ENCODE measurements around the gene ITGA11.

The ITGA11 gene

DNA sequence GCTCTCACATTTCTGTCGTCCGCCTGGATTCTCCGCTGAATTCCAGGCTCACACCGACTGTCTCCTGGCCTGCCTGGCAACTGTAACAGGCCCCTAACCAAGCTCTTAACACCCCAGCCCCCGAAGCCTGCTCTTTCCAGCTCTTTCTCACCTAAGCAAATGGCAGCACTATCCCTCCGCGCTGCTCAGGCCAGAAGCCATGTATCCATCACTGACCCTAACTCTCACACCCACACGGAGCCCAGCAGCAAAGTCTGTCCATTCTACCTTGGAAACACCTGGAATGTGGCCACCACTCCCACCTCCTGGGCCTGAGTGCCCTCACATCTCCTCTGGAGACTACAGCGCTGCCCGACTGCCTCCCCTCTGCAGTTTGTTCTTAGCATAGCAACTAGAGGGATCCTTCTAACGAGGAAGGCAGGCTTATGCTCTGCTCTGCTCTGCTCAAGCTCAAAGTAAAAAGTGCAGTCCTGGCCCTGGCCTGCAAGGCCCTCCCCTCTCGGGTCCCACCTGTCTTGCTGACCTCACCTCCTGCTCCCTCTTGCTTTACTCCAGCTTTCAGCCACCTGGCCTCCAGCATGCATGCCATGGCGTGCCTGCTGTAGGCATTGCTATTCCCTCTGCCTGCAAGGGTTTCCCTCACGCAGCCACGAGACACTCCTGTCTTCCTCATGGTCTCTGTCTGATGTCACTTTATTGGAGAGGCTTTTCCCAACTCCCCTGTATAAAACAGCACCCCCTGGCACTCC is 127.2 kb downstream of the ITGA11 start:
- DNase-seq: no peak

DNA sequence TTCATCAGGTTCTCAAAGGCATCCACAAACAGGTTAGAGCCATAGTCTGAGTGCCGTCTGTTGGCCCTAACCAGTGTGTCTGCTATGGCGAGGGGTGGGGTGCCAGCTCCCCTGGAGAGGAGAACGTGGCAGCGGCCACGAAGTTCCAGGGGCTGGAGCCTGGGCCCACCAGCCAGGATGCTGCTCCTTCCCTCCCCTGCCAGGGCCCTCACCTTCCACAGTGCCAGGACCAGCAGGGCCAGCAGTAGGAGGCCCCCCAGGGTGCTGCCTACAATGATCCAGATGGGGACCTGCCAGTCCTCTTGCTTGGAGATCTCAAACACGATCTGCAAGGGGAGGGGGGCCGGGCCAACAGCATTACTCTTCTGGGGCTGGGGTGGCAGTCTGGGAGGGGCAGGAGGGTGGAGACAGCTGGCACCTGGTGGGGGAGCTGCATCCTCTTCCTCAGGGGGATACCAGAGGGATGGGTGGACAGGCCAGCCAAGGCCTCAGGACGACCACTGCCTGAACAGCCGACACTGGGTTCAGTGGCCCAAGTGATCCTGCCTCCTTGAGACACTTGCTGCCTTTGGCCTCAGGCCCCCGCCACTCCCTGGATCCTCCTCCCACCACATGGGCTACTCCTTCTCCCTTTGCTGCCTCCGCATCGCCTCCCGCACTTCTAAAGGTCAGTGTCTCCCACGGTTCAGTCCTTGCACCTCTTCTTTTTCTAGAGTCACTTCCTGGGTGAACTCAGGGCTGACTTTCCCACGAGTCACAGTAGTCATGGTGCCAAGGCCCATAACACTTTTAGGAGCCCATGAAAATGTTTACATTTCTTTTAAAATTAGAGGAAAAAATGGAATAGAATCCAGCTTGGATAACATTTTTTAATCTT is 128.2 kb downstream of the ITGA11 start:
- DNase-seq: no peak

GRCh38 chr15:68303134-68303533 is 128.8 kb downstream of the ITGA11 start:
- DNase-seq: no peak

DNA sequence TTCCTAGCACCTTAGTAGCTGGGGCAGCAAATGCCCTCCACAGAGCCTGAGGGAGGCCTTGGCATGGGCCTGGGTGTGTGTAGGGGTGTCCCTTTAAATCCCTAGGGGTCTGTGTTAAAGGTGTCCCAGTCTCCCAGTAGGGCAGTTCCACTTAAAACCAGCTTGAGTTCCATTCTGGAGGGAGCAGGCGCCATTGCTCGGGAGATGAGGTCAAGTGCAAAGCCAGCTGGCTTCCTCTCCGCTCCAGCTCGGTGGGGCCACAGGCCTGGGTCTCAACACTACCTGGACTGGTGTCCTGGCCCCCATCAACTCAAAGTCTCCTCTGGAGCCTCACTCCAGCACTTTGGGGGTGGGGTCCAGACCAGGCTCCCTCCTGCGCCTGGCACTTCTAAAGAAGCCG is 129.2 kb downstream of the ITGA11 start:
- DNase-seq: no peak

DNA sequence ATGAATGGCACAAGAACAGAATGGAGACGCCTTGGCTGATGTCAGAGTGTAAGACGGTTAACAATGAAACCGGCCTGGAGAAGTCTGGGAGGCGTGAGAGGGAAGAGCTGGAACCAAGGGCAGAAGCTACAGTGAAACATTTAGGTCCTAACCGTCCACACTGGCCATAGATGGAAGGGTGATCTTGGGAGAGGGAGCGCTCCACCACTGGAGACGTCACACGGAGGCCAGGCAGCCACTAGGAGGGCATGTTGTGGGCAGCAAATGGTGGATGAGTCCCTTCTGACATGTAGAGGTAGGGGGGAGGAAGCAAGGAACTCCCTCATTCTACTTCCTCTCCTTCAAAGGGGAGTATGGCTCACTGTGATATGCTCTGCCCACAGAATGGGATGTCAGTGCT is 130.7 kb downstream of the ITGA11 start:
- no peak for DNase-seq

GRCh38 chr15:68300115-68300940 is 131.6 kb downstream of the ITGA11 start:
- no peak for DNase-seq

DNA sequence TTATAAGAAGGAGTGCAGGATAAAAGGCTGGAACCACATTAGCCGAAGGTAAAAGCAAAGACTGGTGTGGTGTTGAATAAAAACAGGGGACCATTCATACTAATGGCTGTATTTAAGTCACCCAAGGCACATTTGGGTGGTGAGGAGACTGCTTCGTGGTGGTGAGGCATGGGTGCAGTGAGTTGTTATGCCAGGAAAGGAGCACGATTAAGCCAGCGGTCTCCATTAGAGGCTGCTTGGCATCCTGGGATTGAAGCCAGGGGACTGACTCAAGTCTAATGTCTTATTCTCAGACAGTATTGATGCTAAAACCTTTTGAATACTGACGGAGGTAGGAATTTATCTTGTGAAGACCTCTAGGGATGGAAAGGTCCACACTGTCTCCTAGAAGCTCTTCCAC is 132.5 kb downstream of the ITGA11 start:
- no peak for DNase-seq

DNA sequence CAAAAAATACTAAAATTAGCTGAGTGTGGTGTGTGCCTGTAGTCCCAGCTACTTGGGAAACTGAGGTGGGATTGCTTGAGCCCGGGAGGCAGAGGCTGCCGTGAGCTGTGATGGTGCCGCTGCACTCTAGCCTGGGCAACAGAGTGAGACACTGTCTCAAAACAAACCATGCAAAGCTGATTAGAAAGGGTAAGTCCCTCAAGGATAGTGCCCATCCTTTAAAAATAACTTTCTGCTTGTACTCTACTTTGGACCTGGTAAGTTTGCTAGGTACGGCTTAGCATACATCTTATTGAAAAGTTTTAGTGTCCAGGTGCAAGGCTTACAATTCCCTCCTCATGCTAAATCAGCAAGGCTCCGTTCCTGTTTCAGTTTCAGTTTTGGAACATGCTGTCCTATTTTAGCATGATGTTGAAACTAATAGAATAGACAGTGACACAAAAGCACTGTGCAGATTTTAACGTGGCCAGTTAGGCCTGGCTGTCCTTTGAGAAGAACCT is 133.0 kb downstream of the ITGA11 start:
- DNase-seq: no peak

DNA sequence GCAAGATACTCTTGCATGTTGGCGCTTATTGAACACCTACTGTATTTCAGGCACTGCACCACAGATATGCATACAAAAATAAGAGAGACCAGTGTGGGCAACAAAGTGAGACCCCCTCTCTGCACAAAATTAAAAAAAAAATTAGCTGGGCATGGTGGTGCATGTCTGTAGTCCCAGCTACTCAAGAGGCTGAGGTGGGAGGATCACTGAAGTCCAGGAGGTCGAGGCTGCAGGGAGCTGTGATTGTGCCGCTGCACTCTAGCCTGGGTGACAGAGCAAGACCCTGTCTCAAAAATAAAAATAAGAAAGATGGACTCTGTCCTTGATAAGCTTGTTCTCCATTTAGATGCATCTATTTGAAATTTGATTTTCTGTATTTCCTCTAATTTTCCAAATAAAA is 133.6 kb downstream of the ITGA11 start:
- no peak for DNase-seq

- DNase-seq: no peak
Measured at GRCh38 chr15:68295014-68295805, 136.8 kb downstream of the ITGA11 start.

DNA sequence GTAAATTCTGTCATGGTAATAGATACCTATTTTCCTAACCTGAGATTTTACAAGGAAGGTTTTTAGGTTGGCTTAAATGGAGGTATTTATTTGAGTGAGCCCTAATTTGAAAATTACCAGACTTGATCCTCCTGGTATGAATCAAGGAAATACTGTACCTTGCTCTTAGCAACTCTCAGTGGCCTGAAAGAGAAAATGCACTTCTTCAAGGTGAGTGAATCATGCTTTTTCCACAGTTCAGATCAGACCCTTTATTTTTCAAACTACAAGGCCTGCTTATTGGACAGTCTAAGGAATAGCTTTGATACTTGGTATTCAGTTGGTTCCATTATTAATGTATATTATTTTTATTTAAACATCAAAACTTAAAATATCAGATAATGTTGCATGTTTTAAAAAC is 139.0 kb downstream of the ITGA11 start:
- DNase-seq: no peak

- DNase-seq: no peak
Measured at GRCh38 chr15:68292157-68292781, 139.7 kb downstream of the ITGA11 start.

DNA sequence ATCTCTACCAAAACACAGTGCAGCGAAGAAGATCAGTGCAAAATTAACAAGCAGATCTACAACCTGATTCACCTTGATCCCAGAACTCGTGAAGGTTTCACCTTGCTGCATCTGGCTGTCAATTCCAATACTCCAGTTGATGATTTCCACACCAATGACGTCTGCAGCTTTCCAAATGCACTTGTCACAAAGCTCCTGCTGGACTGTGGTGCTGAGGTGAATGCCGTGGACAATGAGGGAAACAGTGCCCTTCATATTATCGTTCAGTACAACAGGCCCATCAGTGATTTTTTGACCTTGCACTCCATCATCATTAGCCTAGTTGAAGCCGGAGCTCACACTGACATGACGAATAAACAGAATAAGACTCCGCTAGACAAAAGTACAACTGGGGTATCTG is 141.2 kb downstream of the ITGA11 start:
- DNase-seq: no peak

DNA sequence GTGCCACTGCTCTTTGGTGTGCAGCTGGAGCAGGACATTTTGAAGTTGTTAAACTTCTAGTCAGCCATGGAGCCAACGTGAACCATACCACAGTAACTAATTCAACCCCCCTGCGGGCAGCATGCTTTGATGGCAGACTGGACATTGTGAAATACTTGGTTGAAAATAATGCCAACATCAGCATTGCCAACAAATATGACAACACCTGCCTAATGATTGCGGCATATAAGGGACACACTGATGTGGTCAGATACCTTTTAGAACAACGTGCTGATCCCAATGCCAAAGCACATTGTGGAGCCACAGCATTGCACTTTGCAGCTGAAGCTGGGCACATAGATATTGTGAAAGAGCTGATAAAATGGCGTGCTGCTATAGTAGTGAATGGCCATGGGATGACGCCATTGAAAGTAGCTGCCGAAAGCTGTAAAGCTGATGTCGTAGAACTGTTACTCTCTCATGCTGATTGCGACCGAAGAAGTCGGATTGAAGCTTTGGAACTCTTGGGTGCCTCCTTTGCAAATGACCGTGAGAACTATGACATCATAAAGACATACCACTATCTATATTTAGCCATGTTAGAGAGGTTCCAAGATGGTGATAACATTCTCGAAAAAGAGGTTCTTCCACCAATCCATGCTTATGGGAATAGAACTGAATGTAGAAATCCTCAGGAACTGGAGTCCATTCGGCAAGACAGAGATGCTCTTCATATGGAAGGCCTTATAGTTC is 142.2 kb downstream of the ITGA11 start:
- DNase-seq: no peak

DNA sequence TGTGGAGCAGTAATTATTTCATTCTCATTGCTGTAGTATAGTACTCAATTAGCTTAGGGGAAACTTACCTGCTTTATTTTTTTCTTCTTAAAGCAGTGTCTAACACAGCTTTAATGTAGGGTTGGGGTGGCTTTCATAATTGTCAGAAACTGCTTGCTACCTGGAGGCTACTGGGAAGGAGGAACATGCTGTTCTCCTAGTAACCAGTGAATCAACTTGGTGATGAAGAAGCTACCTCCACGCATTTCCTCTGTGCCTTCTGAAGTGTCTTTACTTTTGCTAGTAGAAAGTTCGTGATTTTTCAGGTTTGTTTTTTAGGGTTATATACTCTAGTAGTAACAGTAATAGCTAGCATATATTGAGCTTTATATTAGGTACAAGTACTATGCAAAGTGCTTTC is 142.9 kb downstream of the ITGA11 start:
- no peak for DNase-seq

GRCh38 chr15:68286256-68286655 is 145.7 kb downstream of the ITGA11 start:
- no peak for DNase-seq

DNA sequence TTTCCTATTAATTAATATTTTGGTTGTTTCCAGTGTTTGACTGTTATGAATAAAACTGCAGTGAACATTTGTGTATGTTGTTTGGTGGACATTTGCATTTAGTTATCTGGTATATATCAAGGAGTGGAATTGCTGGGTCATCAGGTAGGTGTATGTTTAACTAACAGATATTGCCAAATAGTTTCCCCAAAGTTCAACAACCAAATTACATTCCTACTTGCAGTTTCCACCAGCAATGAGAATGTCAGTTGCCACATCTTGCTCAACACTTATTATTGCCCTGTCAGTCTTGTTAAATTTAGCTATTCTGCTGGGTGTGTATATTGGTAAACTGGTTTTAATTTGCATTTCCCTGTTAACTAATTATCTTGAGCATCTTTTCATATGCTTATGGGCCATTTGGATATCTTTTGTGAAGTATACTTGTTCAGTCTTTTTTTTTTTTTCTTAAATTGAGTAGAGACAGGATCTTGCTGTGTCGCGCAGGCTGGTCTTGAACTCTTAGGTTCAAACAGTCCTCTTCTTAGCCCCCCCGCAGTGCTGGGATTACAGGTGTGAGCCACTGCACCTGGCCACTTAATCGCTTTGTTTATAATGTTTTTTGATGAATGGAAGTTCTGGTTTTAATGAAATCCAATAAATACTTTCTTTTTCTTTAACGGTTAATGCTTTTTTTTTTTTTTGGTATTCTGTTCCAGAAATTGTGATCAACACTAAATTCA is 146.5 kb downstream of the ITGA11 start:
- DNase-seq: no peak

DNA sequence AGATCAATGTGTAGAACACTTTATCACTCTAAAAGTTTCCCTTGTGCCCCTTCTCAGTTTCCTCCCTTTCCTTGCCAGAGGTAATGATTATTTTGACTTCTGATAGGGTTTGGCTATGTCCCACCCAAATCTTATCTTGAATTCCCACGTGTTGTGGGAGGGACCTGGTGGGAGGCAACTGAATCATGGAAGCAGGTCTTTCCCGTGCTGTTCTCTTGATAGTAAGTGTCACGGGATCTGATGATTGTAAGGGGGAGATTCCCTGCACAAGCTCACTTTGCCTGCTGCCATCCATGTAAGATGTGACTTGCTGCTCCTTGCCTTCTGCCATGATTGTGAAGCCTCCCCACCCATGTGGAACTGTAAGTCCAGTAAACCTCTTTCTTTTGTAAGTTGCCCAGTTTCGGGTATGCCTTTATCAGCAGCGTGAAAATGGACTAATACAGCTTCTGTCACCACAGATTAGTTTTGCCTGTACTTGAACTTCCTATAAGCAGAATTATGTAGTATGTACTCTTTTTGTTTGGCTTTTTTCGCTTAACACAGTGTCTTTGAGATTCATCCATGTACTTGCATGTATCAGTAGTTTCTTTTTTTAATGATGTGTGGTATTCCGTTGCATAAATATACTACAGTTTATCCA is 147.2 kb downstream of the ITGA11 start:
- DNase-seq: no peak

DNA sequence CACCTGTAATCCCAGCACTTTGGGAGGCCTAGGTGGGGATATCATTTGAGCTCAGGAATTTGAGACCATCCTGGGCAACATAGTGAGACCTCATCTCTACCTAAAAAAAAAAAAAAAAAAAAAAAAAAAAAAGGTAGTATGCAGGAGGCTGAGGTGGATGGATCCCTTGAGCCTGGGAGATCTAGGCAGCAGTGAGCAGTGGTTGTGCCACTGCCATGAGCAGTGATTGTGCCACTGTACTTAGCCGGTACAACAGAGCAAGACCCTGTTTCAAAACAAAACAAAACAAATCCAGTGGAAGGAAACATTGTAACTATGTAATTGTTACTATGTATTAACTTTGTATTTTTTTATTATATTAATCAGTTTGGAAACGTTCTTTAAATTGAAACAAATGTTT is 148.6 kb downstream of the ITGA11 start:
- DNase-seq: no peak

DNA sequence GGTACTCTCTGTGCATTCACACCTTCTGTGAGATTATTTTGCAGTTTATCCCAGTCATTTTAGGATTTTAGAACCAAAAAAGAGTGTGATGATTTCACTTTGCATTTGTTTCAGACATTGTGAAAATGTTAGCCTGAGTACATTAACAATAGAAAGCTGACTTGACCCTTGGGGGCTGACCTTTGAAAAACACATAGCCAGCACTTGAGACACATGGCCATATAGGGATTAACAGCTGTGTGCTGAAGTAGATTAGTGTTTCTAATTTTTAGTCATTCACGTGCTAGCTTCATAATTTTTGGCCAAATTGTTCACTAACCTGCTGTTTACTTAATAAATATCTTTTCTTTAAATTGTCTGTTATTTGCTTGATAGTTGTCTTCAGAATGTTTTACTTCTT is 151.0 kb downstream of the ITGA11 start:
- DNase-seq: no peak
